ENCODE measurements around the gene TRAF2.

- TF ChIP-seq EZH2 (IDR thresholded peaks at IDR 0.05; ENCODE audit: borderline replicate concordance, low read depth, low read length, severe bottlenecking) (no peak), POLR2A (IDR thresholded peaks at IDR 0.05; ENCODE audit: low read depth, low read length) (no peak), MAX (IDR thresholded peaks at IDR 0.05; ENCODE audit: insufficient read depth, insufficient read length) (no peak), GATA2 (IDR thresholded peaks at IDR 0.05; ENCODE audit: insufficient read depth, insufficient read length, low read depth, low read length) (no peak), POLR2AphosphoS5 (IDR thresholded peaks at IDR 0.05; ENCODE audit: insufficient read depth, low read depth, low read length) (no peak), JUN (IDR thresholded peaks at IDR 0.05; ENCODE audit: borderline replicate concordance, insufficient read depth, insufficient read length, low read depth) (no peak)
- TF ChIP-seq, protein P1, sequence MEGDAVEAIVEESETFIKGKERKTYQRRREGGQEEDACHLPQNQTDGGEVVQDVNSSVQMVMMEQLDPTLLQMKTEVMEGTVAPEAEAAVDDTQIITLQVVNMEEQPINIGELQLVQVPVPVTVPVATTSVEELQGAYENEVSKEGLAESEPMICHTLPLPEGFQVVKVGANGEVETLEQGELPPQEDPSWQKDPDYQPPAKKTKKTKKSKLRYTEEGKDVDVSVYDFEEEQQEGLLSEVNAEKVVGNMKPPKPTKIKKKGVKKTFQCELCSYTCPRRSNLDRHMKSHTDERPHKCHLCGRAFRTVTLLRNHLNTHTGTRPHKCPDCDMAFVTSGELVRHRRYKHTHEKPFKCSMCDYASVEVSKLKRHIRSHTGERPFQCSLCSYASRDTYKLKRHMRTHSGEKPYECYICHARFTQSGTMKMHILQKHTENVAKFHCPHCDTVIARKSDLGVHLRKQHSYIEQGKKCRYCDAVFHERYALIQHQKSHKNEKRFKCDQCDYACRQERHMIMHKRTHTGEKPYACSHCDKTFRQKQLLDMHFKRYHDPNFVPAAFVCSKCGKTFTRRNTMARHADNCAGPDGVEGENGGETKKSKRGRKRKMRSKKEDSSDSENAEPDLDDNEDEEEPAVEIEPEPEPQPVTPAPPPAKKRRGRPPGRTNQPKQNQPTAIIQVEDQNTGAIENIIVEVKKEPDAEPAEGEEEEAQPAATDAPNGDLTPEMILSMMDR (IDR thresholded peaks at IDR 0.05; ENCODE audit: extremely low read depth in 1 of 2, insufficient read depth in 1 of 2, low read depth in 1 of 2, low read length in 2 of 2), result no peak
Measured at GRCh38 chr9:136955943-136956335, 69.6 kb downstream of the TRAF2 start.
